Measurements from ENCODE around the gene PLEKHO2.
A peak's percentile ranks its signal among the peaks of the same experiment; 100 is the strongest.
"Not testable (repeated sequence)": the region's sequence is repeated elsewhere in the genome, so short reads cannot be mapped to it uniquely, and the experiment has no call there.

Gene PLEKHO2

DNA sequence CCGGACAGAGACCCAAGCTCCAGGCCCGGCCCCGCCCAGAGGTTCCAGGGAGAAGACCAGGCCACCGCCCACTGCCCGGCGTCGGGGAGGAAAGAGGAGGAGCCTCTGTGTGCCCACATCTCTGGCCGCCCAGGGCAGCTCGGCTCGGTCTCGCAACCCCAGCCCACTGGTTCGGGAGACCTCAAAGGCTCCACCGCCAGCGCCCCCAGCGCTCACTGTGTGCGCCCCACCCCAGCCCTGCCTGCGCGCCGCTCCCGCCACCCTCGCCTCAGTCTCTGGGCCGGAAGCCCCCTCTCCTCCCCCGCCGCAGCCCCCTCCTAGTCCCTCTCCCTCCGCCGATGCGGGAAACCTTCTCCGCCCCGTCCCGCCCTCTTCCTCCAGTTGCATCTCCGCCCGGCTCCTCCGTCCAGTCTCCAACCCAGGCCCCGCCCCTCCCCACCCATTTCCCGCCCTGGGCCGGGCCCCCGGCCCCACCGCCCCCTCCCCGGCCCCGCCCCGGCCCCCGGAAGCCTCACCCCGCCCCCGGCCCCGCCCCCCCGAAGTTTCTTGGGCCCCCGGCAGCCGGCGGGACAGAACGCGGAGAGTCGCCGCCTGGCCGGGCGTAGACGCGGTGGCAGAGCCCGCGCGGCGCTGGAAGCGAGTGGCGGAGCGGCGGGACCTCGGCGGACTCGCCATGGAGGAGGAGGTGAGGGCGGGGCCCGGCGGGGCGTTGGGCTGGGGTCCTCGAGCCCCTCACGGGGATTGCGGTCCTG, at the start of gene PLEKHO2:
Gene PLEKHO2, plus strand, starts transcription at position 572 of the 752 bp plus-strand sequence. Its CDS starts 102 bp downstream, at position 674.
- DNase-seq (ENCODE audit: low read depth) = peak; percentile 79

DNA sequence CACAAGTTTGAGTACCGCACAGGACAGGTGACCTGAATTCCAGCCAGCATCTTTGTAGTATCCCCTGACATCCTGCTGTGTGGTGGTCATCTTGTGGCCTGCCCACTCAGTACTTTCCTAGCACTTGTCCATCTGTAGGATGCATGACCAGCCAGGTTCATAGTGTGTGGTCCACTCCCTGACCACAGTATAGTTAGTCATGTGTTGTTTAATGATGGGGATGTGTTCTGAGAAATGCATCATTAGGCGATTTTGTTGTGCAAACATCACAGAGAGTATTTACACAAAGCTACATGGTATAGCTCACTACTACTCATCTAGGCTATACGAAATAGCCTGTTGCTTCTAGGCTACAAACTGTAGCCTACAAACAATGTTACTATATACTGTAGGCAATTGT, 49.4 kb upstream of the PLEKHO2 start:
- no peak for DNase-seq (ENCODE audit: low read depth)

GRCh38 chr15:64795299-64795698, 46.4 kb upstream of the PLEKHO2 start:
- not testable (repeated sequence) for DNase-seq (ENCODE audit: low read depth)

DNA sequence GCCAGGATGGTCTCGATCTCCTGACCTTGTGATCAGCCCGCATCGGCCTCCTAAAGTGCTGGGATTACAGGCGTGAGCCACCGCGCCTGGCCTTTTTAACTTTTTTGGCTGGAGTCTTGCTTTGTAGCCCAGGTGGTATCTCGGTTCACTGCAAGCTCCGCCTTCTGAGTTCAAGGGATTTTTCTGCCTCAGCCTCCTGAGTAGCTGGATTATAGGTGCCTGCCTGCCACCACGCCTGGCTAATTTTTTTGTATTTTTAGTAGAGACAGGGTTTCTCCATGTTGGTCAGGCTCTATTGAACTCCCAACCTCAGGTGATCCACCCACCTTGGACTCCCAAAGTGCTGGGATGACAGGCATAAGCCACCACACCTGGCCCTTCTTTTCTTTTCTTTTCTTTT, 45.8 kb upstream of the PLEKHO2 start:
- not testable (repeated sequence) for DNase-seq (ENCODE audit: low read depth)

GRCh38 chr15:64798905-64799304, 42.8 kb upstream of the PLEKHO2 start:
- DNase-seq (ENCODE audit: low read depth) = not testable (repeated sequence)

- no peak for DNase-seq (ENCODE audit: low read depth)
These were observed 41.2 kb upstream of the PLEKHO2 start for GRCh38 chr15:64800476-64800875.

GRCh38 chr15:64803526-64803925, 38.2 kb upstream of the PLEKHO2 start:
- no peak for DNase-seq (ENCODE audit: low read depth)

DNA sequence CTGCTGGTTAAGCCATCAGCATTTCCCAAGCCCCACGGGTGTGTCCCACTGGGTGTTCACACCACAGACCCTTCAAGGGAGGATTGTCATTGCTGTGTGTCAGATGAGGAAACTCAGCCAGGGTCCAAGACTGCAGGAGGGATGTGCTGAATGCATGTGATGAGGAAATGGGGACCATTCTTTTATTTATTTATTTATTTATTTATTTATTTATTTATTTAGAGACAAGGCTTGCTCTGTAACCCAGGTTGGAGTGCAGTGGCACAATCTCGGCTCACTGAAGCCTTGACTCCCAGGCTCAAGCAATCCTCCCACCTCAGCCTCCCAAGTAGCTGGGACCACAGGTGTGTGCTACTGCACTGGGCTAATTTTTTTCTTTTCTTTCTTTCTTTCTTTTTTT, 37.1 kb upstream of the PLEKHO2 start:
- no peak for DNase-seq (ENCODE audit: low read depth)

DNA sequence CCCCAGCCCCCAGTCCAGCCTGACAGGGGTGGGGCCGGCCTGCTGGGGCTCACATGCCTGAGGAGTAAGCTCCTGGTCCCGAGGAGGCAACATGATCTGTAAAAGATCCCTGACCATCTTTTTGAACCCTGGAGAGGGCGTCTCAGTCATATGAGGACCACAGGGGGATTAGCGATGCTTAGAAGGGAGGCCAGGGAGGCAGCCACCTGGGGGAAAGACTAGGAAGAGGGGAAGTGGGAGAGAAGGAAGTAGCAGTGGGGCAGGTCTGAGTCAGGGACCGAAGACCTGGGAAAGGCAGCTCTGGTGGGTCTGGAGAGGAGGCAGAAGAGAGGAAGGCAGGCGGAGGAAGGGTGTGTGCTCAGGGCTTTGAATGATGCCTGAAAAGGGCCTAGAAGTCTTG, 35.2 kb upstream of the PLEKHO2 start:
- no peak for DNase-seq (ENCODE audit: low read depth)

- no peak for DNase-seq (ENCODE audit: low read depth)
These were observed 34.5 kb upstream of the PLEKHO2 start for GRCh38 chr15:64807051-64807749.

DNA sequence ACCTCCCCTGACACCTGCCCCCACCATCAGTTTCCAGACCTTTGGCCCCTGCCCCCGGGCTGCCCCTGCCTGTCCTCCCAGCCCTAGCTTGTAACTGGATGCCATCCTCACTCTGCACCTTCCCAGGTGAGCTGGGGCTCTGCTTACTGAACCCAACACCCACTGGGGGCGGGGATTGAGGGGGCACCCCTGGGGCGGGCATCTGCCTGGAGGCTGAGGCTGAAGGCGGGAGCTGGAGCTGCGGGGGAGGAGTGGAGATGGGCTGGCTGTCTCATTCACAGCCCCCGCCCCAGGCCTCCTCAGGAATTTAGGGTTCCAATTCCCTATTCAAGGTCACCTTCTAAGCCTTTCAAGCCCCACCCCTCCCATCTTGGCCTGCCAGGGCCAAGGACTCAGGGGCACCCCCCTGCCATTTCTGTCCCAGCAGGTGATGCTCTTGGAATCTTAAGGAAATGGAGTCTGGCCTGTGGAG, 33.9 kb upstream of the PLEKHO2 start:
- no peak for DNase-seq (ENCODE audit: low read depth)

DNA sequence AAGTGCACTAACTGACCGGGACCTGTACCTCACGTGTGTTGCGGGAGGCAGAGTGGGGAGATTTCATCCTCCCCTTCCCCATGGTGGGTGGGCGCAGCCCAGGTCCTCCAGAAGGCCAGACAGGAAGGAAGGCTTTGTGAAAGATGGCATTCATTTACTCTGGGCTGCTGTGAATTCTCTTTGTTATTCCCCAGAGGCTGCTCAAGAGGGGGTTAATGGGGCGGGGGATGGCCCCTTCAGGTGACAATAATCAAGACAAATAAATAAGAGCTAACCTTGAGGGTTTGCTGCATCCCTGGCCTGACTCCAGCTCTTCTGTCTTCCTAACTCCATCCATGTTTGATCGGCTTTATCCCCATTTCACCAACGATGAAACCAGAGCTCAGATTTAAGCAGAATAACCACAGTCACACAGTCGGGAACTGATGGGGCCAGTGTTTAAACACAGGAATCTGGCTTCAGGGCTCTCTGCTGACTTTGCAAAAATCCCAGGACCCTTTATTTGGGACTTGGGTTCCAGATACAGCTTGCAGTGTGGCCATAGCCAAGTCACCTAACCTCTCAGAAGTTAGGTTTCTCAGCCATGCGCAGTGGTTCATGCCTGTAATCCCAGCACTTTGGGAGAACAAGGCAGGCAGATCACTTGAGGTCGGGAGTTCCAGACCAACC, 32.8 kb upstream of the PLEKHO2 start:
- no peak for DNase-seq (ENCODE audit: low read depth)

- peak; percentile 39 for DNase-seq (ENCODE audit: low read depth)
These were observed 31.8 kb upstream of the PLEKHO2 start for GRCh38 chr15:64809649-64810496.

DNA sequence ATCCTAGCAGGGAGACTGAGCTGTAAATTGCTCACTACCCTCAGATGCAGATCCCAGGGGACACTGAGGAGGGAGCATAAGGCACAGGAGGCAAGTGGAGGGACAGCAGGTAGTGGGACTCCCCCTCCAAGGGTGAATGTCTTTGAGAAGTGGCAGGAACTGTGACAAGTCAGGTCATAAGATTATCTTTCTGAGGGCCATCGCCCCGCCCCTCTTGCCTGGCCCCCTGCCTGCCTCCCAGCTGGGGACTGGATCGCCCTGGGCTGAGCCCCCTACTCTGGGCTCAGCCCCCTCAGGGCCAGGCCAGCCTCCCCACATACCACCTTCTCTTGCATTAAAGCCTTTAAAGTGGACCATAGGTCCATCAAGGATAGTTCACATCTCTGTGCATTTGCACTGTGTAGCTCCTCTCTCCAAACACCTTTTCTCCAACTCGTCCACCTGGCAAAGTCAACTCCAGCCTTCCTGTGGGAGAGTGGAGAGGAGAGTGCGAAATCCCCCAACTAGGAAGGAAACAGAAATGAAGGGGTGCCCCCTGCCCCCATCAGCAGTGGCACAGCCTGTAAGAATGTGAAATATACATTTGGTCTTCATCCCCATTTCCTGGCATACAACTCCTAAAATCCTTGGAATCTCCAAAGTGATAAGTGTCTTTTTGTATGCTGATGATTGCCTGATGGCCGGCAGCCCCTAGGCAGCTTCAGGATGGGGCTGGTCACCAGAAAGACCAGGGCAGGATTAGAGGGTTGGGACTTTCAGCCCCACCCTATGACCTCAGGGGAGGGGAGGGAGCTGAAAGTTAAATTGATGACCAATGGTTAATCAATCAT, 31.0 kb upstream of the PLEKHO2 start:
- DNase-seq (ENCODE audit: low read depth) = no peak

- DNase-seq (ENCODE audit: low read depth) = no peak
These were observed 28.6 kb upstream of the PLEKHO2 start for GRCh38 chr15:64813075-64813474.

DNA sequence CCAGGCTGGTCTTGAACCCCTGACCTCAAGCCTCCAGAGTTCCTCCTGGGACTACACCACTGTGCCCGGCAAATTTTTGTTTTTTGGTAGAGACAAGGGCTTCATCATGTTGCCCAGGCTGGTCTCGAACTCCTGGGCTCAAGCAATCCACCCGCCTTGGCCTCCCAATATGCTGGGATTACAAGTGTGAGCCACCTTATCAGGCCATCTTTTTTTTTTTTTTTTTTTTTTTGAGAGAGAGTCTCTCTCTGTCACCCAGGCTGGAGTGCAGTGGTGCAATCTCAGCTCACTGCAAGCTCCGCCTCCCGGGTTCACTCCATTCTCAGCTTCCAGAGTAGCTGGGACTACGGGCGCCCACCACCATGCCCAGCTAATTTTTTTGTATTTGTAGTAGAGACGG, 27.4 kb upstream of the PLEKHO2 start:
- not testable (repeated sequence) for DNase-seq (ENCODE audit: low read depth)

- DNase-seq (ENCODE audit: low read depth) = not testable (repeated sequence)
These were observed 26.8 kb upstream of the PLEKHO2 start for GRCh38 chr15:64814965-64815364.

DNA sequence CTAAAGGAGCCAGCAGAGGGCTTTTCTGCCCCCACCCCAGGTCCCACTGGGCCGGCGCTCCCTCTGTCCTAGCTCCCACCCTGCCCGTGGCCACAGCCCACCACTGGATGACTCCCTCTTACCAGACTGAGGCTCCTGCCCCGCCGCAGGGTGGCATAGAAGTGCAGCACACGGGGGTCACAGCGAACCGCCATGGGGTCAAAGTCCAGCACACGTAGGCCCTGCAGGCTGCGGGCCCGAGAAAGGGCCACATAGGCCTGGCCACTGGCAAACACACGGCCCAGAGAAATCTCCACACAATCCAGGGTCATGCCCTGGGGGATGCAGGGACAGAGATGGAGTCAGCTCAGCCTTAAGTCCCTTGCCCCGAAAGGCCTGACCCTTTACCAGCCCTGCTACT, 25.3 kb upstream of the PLEKHO2 start:
- no peak for DNase-seq (ENCODE audit: low read depth)

- no peak for DNase-seq (ENCODE audit: low read depth)
These were observed 16.7 kb upstream of the PLEKHO2 start for GRCh38 chr15:64824929-64825430.

- DNase-seq (ENCODE audit: low read depth) = peak; percentile 72
These were observed 16.1 kb upstream of the PLEKHO2 start, which contains the start of gene PIF1 for GRCh38 chr15:64825431-64826294. Gene PIF1 (minus strand): TSS chr15:64825647. CDS start chr15:64824335, 1,312 bp downstream.
